HCT116 (cell line): ENCODE data around the gene PTPRR.

Source experiments
- CEBPB ChIP-seq: IDR thresholded peaks from 2 replicates; pipeline ENCODE4 v1.6.1; 2012; ENCODE audit warnings: low read depth
- EZH2 ChIP-seq: fragments of 200-600 bp; sonication (generic); IDR thresholded peaks from 2 replicates; pipeline ENCODE4 v1.6.1; 2017; ENCODE audit warnings: antibody characterized with exemption, mixed run types
- RAD21 ChIP-seq: IDR thresholded peaks from 2 replicates; pipeline ENCODE4 v1.6.1; 2012; ENCODE audit warnings: low read depth, mild to moderate bottlenecking
- TF ChIP-seq, protein P1 (sequence below), 3 experiments: fragments of 200-600 bp in 1 of 3; sonication (generic) in 1 of 3; IDR thresholded peaks in 2 of 3; conservative IDR thresholded peaks in 1 of 3; 2 replicates each; pipeline ENCODE4 v1.5.1; 2012 to 2017; ENCODE audit warnings: low read depth in 2 of 3, low read length in 2 of 3, antibody characterized with exemption in 1 of 3, borderline replicate concordance in 1 of 3, control low read depth in 1 of 3, mild to moderate bottlenecking in 1 of 3, mixed read lengths in 1 of 3, mixed run types in 1 of 3, moderate library complexity in 1 of 3; ENCODE audit not compliant: insufficient read depth in 1 of 3

DNA sequence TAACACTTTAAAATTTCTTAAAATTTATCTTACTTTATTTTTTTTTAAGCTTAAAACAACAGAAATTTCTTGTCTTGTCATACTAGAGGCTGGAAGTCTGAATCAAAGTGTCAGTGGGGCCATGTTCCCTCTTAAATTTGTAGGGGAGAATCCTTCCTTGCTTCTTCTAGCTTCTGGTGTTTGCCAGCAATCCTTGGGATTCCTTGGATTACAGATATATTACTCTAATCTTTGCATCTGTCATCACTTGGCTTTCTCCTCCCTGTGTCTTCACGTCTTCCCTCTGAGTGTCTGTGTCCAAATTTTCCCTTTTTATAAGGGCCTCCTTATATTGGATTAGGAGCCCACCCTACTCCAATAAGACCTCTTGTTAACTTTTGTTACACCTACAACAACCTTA lies 147.7 kb downstream of the PTPRR start:
- TF ChIP-seq RAD21 (no peak), EZH2 (no peak), CEBPB (no peak)
- TF ChIP-seq, protein P1, sequence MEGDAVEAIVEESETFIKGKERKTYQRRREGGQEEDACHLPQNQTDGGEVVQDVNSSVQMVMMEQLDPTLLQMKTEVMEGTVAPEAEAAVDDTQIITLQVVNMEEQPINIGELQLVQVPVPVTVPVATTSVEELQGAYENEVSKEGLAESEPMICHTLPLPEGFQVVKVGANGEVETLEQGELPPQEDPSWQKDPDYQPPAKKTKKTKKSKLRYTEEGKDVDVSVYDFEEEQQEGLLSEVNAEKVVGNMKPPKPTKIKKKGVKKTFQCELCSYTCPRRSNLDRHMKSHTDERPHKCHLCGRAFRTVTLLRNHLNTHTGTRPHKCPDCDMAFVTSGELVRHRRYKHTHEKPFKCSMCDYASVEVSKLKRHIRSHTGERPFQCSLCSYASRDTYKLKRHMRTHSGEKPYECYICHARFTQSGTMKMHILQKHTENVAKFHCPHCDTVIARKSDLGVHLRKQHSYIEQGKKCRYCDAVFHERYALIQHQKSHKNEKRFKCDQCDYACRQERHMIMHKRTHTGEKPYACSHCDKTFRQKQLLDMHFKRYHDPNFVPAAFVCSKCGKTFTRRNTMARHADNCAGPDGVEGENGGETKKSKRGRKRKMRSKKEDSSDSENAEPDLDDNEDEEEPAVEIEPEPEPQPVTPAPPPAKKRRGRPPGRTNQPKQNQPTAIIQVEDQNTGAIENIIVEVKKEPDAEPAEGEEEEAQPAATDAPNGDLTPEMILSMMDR (IDR thresholded peaks at IDR 0.05 in 2 of 3, conservative IDR thresholded peaks at IDR 0.05 in 1 of 3; ENCODE audit: borderline replicate concordance in 1 of 3, insufficient read depth in 1 of 3, low read depth in 2 of 3, low read length in 2 of 3), result no peak
